ENCODE measurements around the gene CYP4F8.
"Not testable (repeated sequence)": the region's sequence is repeated elsewhere in the genome, so short reads cannot be mapped to it uniquely, and the experiment has no call there.

The CYP4F8 gene

DNA sequence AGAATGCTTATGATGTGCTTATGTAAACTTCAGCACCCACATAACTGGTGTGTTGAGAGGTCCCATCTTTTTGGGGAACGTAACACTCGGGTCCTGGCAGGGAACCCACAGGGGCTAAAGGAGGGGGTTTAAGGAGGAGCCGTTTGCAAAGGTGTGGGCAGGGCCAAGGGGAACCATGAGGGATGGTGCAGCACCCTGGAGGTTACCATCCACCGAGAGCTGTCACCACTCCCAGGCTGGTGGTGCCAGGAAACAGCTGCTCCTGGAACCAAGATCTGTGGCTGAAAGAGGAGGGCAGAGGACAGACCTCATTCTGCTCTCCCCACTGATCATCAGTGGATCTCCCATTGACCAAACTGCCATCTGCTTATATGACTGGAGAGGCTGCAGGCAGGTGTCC lies 23.2 kb upstream of the CYP4F8 start:
- no peak overlapping the region for H3K27ac Mint-ChIP-seq (ENCODE audit: low read depth)
- no peaks in the 10 kb centered on the region for H3K36me3 Mint-ChIP-seq (ENCODE audit: insufficient read depth)
- H3K27me3 Mint-ChIP-seq = peaks cover 79% of the 10 kb centered on the region
- no peak overlapping the region for H3K4me3 Mint-ChIP-seq
- no peaks in the 10 kb centered on the region for H3K4me1 Mint-ChIP-seq
- no peak for ATAC-seq (replicated peaks; ENCODE audit: extremely low read depth, poor library complexity, severe bottlenecking)
- H3K9me3 Mint-ChIP-seq = no peaks in the 10 kb centered on the region
- DNase-seq (ENCODE audit: low spot score in 2 of 2) = no peak

DNA sequence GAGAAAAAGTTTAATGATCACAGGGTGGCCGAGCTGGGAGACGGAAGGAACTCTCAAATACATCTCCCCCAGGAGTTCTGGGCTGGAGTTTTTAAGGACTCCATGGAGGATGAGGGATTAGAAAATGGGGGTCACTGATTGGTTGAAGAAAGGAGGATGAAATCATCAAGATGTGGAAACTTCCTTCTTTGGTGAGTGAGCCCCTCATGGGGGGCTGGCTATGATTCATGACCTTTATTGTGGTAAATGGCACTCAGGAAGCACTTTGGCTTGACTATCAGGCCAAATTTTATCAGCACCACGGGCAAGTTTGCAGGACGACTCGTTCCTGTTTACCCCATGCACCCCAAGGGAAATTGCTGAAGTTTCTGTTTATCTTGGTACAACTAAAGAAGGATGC lies 22.5 kb upstream of the CYP4F8 start:
- not testable (repeated sequence) for H3K4me1 Mint-ChIP-seq; DNase-seq (ENCODE audit: low spot score in 2 of 2); H3K4me3 Mint-ChIP-seq; H3K9me3 Mint-ChIP-seq; ATAC-seq (replicated peaks; ENCODE audit: extremely low read depth, poor library complexity, severe bottlenecking); H3K36me3 Mint-ChIP-seq (ENCODE audit: insufficient read depth); H3K27ac Mint-ChIP-seq (ENCODE audit: low read depth)
- H3K27me3 Mint-ChIP-seq = peaks cover 80% of the 10 kb centered on the region

DNA sequence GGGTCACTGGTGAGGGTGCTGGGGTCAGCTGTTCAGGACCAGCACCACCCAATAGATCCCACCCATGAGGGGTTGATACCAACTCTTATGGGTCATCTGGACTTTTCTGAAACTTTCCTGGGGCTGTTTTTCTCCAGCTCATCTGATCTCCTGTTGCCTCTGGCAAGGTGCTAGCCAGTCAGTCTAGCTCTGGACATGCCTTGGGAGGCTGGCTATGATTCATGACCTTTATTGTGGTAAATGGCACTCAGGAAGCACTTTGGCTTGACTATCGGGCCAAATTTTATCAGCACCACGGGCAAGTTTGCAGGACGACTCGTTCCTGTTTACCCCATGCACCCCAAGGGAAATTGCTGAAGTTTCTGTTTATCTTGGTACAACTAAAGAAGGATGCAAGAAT lies 21.3 kb upstream of the CYP4F8 start:
- not testable (repeated sequence) for H3K27ac Mint-ChIP-seq (ENCODE audit: low read depth); H3K36me3 Mint-ChIP-seq (ENCODE audit: insufficient read depth); H3K9me3 Mint-ChIP-seq; H3K4me3 Mint-ChIP-seq; ATAC-seq (replicated peaks; ENCODE audit: extremely low read depth, poor library complexity, severe bottlenecking); H3K4me1 Mint-ChIP-seq; DNase-seq (ENCODE audit: low spot score in 2 of 2)
- H3K27me3 Mint-ChIP-seq = peaks cover 68% of the 10 kb centered on the region

DNA sequence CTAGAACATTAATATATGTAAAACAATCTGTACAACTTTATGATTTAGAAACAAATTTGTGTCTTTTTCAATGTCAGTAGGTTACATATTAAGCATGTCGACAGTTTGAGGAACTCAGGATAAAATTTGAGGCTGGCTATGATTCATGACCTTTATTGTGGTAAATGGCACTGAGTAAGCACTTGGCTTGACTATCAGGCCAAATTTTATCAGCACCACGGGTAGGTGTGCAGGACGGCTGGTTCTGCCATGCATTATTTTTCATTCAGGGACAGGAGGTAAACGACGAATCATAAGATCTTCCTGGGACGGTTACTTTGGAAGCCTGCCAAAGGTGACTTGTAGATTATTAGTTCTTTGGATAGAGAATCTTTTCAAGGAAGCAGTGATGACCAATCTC lies 19.9 kb upstream of the CYP4F8 start:
- ATAC-seq (replicated peaks; ENCODE audit: extremely low read depth, poor library complexity, severe bottlenecking) = no peak
- H3K4me3 Mint-ChIP-seq = no peak overlapping the region
- H3K9me3 Mint-ChIP-seq = no peaks in the 10 kb centered on the region
- no peaks in the 10 kb centered on the region for H3K36me3 Mint-ChIP-seq (ENCODE audit: insufficient read depth)
- H3K27ac Mint-ChIP-seq (ENCODE audit: low read depth) = no peak overlapping the region
- DNase-seq (ENCODE audit: low spot score in 2 of 2) = no peak
- peaks cover 68% of the 10 kb centered on the region for H3K27me3 Mint-ChIP-seq
- H3K4me1 Mint-ChIP-seq = no peaks in the 10 kb centered on the region

DNA sequence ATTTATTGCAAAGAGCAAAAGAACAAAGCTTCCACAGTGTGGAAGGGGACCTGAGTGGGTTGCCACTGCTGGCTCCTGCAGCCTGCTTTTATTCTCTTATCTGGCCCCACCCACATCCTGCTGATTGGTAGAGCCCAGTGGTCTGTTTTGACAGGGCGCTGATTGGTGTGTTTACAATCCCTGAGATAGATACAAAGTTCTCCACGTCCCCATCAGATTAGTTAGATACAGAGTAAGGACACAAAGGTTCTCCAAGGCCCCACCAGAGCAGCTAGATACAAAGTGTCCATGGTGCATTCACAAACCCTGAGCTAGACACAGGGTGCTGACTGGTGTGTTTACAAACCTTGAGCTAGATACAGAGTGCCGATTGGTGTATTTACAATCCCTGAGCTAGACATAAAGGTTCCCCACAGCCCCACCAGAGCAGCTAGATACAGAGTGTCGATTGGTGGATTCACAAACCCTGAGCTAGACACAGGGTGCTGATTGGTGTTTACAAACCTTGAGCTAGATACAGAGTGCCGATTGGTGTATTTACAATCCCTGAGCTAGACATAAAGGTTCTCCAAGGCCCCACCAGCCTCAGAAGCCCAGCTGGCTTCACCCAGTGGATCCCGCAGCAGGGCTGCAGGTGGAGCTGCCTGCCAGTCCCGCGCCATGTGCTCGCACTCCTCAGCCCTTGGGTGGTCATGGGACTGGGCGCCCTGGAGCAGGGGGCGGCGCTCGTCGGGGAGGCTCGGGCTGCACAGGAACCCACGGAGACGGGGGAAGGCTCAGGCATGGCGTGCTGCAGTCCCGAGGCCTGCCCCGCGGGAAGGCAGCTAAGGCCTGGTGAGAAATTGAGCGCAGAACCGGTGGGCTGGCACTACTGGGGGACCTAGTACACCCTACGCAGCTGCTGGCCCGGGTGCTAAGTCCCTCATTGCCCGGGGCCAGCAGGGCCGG lies 6.8 kb upstream of the CYP4F8 start:
- H3K27me3 Mint-ChIP-seq = peaks cover 26% of the 10 kb centered on the region
- H3K27ac Mint-ChIP-seq (ENCODE audit: low read depth); H3K4me3 Mint-ChIP-seq; H3K9me3 Mint-ChIP-seq; H3K36me3 Mint-ChIP-seq (ENCODE audit: insufficient read depth); DNase-seq (ENCODE audit: low spot score in 2 of 2); ATAC-seq (replicated peaks; ENCODE audit: extremely low read depth, poor library complexity, severe bottlenecking); H3K4me1 Mint-ChIP-seq: not testable (repeated sequence)

DNA sequence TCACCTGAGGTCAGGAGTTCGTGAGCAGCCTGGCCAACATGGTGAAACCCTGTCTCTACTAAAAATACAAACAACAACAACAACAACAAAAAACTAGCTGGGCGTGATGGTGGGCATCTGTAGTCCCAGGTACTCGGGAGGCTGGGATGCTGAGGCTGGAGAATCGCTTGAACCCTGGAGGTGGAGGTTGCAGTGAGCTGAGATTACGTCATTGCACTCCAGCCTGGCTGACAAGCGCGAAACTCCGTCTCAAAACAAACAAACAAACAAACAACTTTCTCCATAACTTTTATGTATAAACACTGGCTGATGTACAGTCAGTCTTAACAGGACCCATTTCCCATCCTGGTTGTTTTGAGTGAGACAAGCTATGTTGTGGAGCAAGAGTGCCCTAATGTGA lies 5.8 kb upstream of the CYP4F8 start:
- H3K36me3 Mint-ChIP-seq (ENCODE audit: insufficient read depth) = no peaks in the 10 kb centered on the region
- H3K27me3 Mint-ChIP-seq = peaks cover 30% of the 10 kb centered on the region
- H3K9me3 Mint-ChIP-seq = no peaks in the 10 kb centered on the region
- H3K4me1 Mint-ChIP-seq = no peaks in the 10 kb centered on the region
- no peak for DNase-seq (ENCODE audit: low spot score in 2 of 2)
- no peak for ATAC-seq (replicated peaks; ENCODE audit: extremely low read depth, poor library complexity, severe bottlenecking)
- no peak overlapping the region for H3K4me3 Mint-ChIP-seq
- H3K27ac Mint-ChIP-seq (ENCODE audit: low read depth) = no peak overlapping the region

DNA sequence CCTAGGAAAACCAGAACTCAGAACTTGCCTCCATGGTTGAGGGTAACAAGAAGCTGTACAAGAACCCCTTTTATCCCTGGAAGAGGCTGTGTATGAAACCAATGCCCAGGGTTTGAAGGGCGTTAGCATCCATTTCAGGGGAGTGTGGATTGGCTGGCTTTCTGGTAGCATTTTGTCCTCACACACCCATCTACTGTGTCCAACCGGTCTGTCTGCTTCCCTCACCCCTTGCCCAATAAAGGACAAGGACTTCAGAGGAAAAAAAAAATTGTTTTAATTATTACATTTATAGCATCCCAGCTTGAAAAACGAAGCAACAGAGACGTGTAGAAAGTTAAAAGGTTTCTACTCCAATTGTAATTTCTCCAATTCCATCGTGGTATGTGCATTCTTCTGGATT lies 2.7 kb upstream of the CYP4F8 start:
- Mint-ChIP-seq H3K4me1 (no peaks in the 10 kb centered on the region), H3K27ac (ENCODE audit: low read depth) (no peak overlapping the region), H3K4me3 (no peak overlapping the region), H3K9me3 (no peaks in the 10 kb centered on the region), H3K27me3 (peaks cover 61% of the 10 kb centered on the region), H3K36me3 (ENCODE audit: insufficient read depth) (no peaks in the 10 kb centered on the region)
- ATAC-seq (replicated peaks; ENCODE audit: extremely low read depth, poor library complexity, severe bottlenecking) = no peak
- no peak for DNase-seq (ENCODE audit: low spot score in 2 of 2)

DNA sequence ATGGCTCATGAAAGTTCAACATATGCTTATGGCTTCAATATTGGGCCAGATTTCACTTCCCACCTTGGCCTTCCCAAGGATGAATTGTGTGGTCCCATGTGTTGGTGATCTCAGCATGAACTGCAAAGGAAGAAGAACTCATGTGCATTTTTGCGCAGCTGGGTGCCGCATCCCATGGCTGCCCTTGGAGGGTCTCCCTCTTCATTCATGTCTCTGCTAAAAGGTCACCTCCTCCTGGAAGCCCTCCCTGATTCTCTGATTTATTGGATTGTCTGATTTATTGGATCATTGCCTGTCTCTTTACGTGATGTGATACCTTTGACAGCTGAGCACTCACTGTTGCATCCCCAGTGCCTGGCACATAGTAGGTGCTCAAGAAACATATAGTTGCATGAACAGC lies 1.7 kb upstream of the CYP4F8 start:
- no peaks in the 10 kb centered on the region for H3K36me3 Mint-ChIP-seq (ENCODE audit: insufficient read depth)
- DNase-seq (ENCODE audit: low spot score in 2 of 2) (no peak), ATAC-seq (replicated peaks; ENCODE audit: extremely low read depth, poor library complexity, severe bottlenecking) (no peak)
- peaks cover 71% of the 10 kb centered on the region for H3K27me3 Mint-ChIP-seq
- H3K4me3 Mint-ChIP-seq = no peak overlapping the region
- H3K4me1 Mint-ChIP-seq = no peaks in the 10 kb centered on the region
- H3K9me3 Mint-ChIP-seq = no peaks in the 10 kb centered on the region
- no peak overlapping the region for H3K27ac Mint-ChIP-seq (ENCODE audit: low read depth)

DNA sequence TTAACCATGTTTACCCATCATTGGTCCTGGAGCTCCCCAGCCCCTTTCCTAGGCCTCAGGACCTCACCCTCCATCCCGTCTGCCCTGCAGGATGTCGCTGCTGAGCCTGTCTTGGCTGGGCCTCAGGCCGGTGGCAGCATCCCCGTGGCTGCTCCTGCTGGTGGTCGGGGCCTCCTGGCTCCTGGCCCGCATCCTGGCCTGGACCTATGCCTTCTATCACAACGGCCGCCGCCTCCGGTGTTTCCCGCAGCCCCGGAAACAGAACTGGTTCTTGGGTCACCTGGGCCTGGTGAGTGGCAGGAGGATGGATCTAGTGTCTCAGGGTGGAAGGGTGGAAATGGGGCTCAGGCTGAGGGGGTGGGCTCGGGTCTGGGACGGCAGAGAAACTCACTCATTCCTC lies 508 bp downstream of the CYP4F8 start:
- H3K4me3 Mint-ChIP-seq = no peak overlapping the region
- H3K27ac Mint-ChIP-seq (ENCODE audit: low read depth) = no peak overlapping the region
- no peaks in the 10 kb centered on the region for H3K9me3 Mint-ChIP-seq
- H3K27me3 Mint-ChIP-seq = peaks cover 80% of the 10 kb centered on the region
- DNase-seq (ENCODE audit: low spot score in 2 of 2) (no peak), ATAC-seq (replicated peaks; ENCODE audit: extremely low read depth, poor library complexity, severe bottlenecking) (no peak)
- H3K4me1 Mint-ChIP-seq = no peaks in the 10 kb centered on the region
- no peaks in the 10 kb centered on the region for H3K36me3 Mint-ChIP-seq (ENCODE audit: insufficient read depth)

DNA sequence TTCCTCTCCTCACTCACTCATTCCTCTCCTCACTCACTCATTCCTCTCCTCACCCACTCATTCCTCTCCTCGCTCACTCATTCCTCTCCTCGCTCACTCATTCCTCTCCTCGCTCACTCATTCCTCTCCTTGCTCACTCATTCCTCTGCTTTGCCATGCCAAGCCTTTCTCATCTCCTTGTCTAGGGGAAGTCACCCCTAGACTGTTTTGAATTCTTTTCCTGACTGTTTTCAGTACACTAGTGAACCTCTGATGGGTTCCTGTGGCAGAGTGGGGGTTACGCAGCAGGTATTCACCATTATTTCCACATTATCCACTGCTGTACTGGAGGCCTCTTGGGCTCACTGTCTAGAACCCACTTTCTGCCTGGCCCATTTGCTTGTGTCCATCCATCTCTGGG lies 1.2 kb downstream of the CYP4F8 start:
- no peak for DNase-seq (ENCODE audit: low spot score in 2 of 2)
- Mint-ChIP-seq H3K9me3 (no peaks in the 10 kb centered on the region), H3K27me3 (peaks cover 76% of the 10 kb centered on the region), H3K4me1 (no peaks in the 10 kb centered on the region), H3K36me3 (ENCODE audit: insufficient read depth) (no peaks in the 10 kb centered on the region), H3K27ac (ENCODE audit: low read depth) (no peak overlapping the region), H3K4me3 (no peak overlapping the region)
- no peak for ATAC-seq (replicated peaks; ENCODE audit: extremely low read depth, poor library complexity, severe bottlenecking)

DNA sequence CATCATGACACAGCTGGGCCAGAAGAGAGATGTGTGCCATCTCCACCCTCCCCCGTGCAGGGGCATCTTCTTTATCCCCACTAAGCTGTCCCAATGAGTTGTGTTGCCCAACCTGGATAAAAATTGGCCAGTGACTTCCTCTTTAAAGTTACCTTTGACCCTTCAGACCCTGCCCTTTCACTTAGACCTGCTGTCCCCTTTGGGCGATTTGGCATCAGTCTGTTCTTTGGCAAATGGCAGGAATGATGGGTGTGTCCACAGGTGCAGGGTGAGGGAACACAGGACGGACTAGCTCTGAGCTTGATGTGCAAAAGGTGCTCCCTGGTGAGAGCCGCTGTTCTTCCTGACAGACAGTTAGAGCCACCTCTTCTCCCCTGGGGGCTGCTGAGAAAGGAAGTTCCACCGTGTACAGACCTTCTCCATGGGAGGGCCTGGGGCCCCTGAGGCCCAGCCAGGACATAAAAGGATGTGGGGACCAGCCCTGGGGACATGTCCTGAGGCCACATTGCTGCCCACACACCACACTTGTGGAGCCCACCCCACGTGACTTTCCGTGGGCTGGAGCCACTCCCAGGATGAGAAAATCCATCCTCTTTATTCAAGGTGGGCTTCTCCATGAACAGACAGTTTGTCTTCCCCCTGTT lies 1.7 kb downstream of the CYP4F8 start:
- Mint-ChIP-seq H3K27me3 (peaks cover 78% of the 10 kb centered on the region), H3K27ac (ENCODE audit: low read depth) (no peak overlapping the region)

DNA sequence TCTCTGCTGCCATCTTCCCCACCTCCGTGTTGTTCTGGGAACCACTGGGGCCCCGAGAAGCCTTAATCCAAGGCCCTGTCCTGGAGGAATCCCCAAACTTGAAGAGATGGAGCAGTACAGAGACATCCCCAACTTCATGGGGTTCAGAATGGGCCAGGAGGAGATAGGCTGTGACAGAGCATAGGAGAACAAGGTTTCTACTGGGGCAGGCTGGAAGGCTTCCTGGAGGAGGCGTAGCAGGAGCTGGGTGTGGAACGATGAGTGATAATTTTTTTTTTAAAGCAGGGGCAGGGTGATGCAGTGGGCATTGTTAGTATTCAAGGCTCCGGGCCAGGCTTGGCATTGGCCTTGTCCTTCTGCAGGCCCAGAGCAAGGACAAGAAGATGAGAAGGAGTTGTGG lies 3.3 kb downstream of the CYP4F8 start:
- Mint-ChIP-seq H3K27ac (ENCODE audit: low read depth) (no peak overlapping the region), H3K36me3 (ENCODE audit: insufficient read depth) (no peaks in the 10 kb centered on the region), H3K27me3 (peaks cover 85% of the 10 kb centered on the region), H3K4me3 (no peak overlapping the region), H3K4me1 (no peaks in the 10 kb centered on the region), H3K9me3 (no peaks in the 10 kb centered on the region)
- ATAC-seq (replicated peaks; ENCODE audit: extremely low read depth, poor library complexity, severe bottlenecking) = no peak
- no peak for DNase-seq (ENCODE audit: low spot score in 2 of 2)

More for the DNA sequence above, 1.7 kb downstream of the CYP4F8 start:
- ATAC-seq (replicated peaks; ENCODE audit: extremely low read depth, poor library complexity, severe bottlenecking) (no peak), DNase-seq (ENCODE audit: low spot score in 2 of 2) (no peak)
- H3K9me3 Mint-ChIP-seq = no peaks in the 10 kb centered on the region
- no peaks in the 10 kb centered on the region for H3K4me1 Mint-ChIP-seq
- no peak overlapping the region for H3K4me3 Mint-ChIP-seq
- H3K36me3 Mint-ChIP-seq (ENCODE audit: insufficient read depth) = no peaks in the 10 kb centered on the region

DNA sequence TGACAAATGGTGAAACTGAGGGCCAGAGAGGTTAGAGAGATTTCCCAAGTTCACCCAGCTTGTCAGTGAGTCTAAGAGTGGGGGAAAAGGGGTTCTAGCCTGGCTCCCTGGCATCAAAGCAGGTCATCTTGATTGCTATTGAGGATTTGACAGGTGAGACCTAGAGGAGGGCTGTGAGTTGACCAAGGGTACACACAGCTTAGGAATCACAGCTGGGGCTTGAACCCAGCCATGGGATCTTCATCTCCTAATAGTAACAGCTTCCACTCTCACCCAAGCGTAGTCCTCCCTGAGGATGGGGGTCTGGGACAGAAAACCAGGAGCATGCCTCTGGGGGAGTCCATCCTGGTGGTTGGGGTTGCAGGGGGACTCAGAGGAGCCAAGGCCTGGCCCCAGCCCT lies 6.8 kb downstream of the CYP4F8 start:
- ATAC-seq (replicated peaks; ENCODE audit: extremely low read depth, poor library complexity, severe bottlenecking) = no peak
- no peaks in the 10 kb centered on the region for H3K4me1 Mint-ChIP-seq
- no peak overlapping the region for H3K27ac Mint-ChIP-seq (ENCODE audit: low read depth)

More for the DNA sequence above, 6.8 kb downstream of the CYP4F8 start:
- no peak for DNase-seq (ENCODE audit: low spot score in 2 of 2)
- Mint-ChIP-seq H3K36me3 (ENCODE audit: insufficient read depth) (no peaks in the 10 kb centered on the region), H3K4me3 (no peak overlapping the region), H3K27me3 (peaks cover 79% of the 10 kb centered on the region), H3K9me3 (no peaks in the 10 kb centered on the region)

Measured in central memory CD8-positive, alpha-beta T cell (primary cell).